Activated naive CD8-positive, alpha-beta T cell (primary cell): ENCODE data around the gene PIERCE2.
"Not testable (repeated sequence)": the region's sequence is repeated elsewhere in the genome, so short reads cannot be mapped to it uniquely, and the experiment has no call there.

Source experiments
- H3K27ac Mint-ChIP-seq: one replicate; pipeline ENCODE4 v1.8.0; 2021; ENCODE audit warnings: mixed read lengths
- H3K27me3 Mint-ChIP-seq: one replicate; pipeline ENCODE4 v1.8.0; 2021; ENCODE audit warnings: mixed read lengths
- H3K36me3 Mint-ChIP-seq: one replicate; pipeline ENCODE4 v1.8.0; 2021; ENCODE audit warnings: mixed read lengths
- H3K4me1 Mint-ChIP-seq: one replicate; pipeline ENCODE4 v1.8.0; 2021; ENCODE audit warnings: low read depth, mixed read lengths
- H3K4me3 Mint-ChIP-seq: one replicate; pipeline ENCODE4 v1.8.0; 2021; ENCODE audit warnings: mild to moderate bottlenecking, mixed read lengths
- H3K9me3 Mint-ChIP-seq: one replicate; pipeline ENCODE4 v1.8.0; 2021; ENCODE audit warnings: low read depth, mixed read lengths

PIERCE2 gene

GRCh38 chr15:55408012-55408928 is at the start of gene PIERCE2, which contains the start of gene CCPG1:
TSS of gene PIERCE2 (plus strand) at chr15:55408495. CDS start at chr15:55408769, 274 bp downstream.
TSS of gene CCPG1 (minus strand) at chr15:55408359. CDS start at chr15:55389424, 18,935 bp downstream.
- Mint-ChIP-seq H3K9me3 (no peaks in the 10 kb centered on the region), H3K4me3 (peak within 1 kb of the TSS; percentile 93), H3K27ac (peak within 1 kb of the TSS; percentile 75), H3K36me3 (no peaks in the 10 kb centered on the region), H3K4me1 (peaks cover 29% of the 10 kb centered on the region), H3K27me3 (no peaks in the 10 kb centered on the region)

DNA sequence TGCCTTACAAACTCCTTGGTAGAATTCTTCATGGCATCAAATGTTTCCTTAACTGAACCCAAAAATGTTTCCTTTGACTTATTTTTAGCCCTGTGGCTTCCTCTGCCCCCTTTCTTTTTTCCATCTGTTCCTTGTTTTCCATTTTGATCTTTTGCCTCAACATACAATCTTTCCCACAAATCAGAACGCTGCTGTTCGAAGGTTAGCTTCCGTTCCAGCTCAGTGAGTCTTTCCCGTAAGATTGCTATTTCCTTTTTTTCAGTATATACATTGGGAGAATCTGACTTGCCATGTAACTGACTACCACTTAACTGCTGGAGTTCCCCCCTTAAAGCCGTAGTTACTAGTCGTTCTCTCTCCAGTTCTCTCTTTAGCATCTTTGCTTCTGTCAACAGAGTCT is 48.0 kb upstream of the PIERCE2 start:
- no peak overlapping the region for H3K4me3 Mint-ChIP-seq
- peaks cover 7% of the 10 kb centered on the region for H3K36me3 Mint-ChIP-seq
- H3K27ac Mint-ChIP-seq, result peak overlapping the region; percentile 35
- no peaks in the 10 kb centered on the region for H3K4me1 Mint-ChIP-seq
- H3K27me3 Mint-ChIP-seq, result no peaks in the 10 kb centered on the region
- no peaks in the 10 kb centered on the region for H3K9me3 Mint-ChIP-seq

DNA sequence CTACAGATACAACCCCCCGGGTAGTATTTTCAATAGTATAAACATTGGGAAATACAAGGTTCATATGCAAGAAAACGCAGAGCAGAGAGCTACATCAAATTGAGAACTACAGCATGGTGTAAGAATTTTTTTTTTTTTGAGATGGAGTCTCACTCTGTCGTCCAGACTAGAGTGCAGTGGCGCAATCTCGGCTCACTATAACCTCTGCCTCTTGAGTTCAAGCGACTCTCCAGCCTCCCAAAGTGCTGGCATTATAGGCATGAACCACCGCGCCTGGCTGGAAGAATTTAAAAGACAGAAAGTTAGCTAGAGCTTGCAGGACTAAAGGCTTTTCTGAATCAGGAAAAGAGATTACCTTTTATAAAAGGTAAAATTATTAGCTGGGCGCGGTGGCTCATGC is 47.2 kb upstream of the PIERCE2 start:
- H3K27me3 Mint-ChIP-seq, result no peaks in the 10 kb centered on the region
- no peak overlapping the region for H3K27ac Mint-ChIP-seq
- no peaks in the 10 kb centered on the region for H3K9me3 Mint-ChIP-seq
- H3K4me3 Mint-ChIP-seq, result no peak overlapping the region
- H3K4me1 Mint-ChIP-seq, result no peaks in the 10 kb centered on the region
- peaks cover 7% of the 10 kb centered on the region for H3K36me3 Mint-ChIP-seq

- Mint-ChIP-seq H3K27me3 (no peaks in the 10 kb centered on the region), H3K36me3 (peaks cover 2% of the 10 kb centered on the region), H3K9me3 (no peaks in the 10 kb centered on the region), H3K4me3 (no peak overlapping the region), H3K4me1 (no peaks in the 10 kb centered on the region), H3K27ac (no peak overlapping the region)
Measured at GRCh38 chr15:55362641-55363040, 45.7 kb upstream of the PIERCE2 start.

GRCh38 chr15:55366981-55367380 is 41.3 kb upstream of the PIERCE2 start:
- Mint-ChIP-seq H3K9me3 (no peaks in the 10 kb centered on the region), H3K4me1 (no peaks in the 10 kb centered on the region), H3K4me3 (no peak overlapping the region), H3K27ac (no peak overlapping the region), H3K27me3 (no peaks in the 10 kb centered on the region), H3K36me3 (peaks cover 2% of the 10 kb centered on the region)

- no peak overlapping the region for H3K27ac Mint-ChIP-seq
Measured at GRCh38 chr15:55372701-55373440, 35.4 kb upstream of the PIERCE2 start.

DNA sequence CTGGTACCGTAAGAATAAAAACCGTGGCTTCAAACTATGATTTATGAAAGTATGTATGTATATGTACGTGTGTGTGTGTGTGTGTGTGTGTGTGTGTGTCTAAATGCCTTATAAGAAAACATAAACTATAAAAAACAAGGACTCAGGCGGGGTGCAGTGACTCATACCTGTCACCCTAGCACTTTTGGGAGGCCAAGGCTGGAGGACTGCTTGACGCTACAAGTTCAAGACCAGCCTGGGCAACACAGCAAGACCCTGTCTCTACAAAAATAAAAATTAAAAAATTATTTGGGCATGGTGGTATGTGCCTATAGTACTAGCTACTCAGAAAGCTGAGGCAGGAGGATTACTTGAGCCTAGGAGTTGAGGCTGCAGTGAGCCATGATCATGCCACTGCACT is 29.2 kb upstream of the PIERCE2 start:
- H3K4me1 Mint-ChIP-seq, result no peaks in the 10 kb centered on the region
- H3K27me3 Mint-ChIP-seq, result no peaks in the 10 kb centered on the region
- peaks cover 17% of the 10 kb centered on the region for H3K36me3 Mint-ChIP-seq
- no peaks in the 10 kb centered on the region for H3K9me3 Mint-ChIP-seq
- no peak overlapping the region for H3K27ac Mint-ChIP-seq
- H3K4me3 Mint-ChIP-seq, result no peak overlapping the region

More at GRCh38 chr15:55372701-55373440, 35.4 kb upstream of the PIERCE2 start:
- H3K36me3 Mint-ChIP-seq, result peaks cover 4% of the 10 kb centered on the region
- no peak overlapping the region for H3K4me3 Mint-ChIP-seq
- H3K4me1 Mint-ChIP-seq, result peaks cover 3% of the 10 kb centered on the region
- no peaks in the 10 kb centered on the region for H3K9me3 Mint-ChIP-seq
- no peaks in the 10 kb centered on the region for H3K27me3 Mint-ChIP-seq

GRCh38 chr15:55381595-55381994 is 26.7 kb upstream of the PIERCE2 start:
- H3K27ac Mint-ChIP-seq, result no peak overlapping the region
- H3K4me1 Mint-ChIP-seq, result no peaks in the 10 kb centered on the region
- H3K9me3 Mint-ChIP-seq, result no peaks in the 10 kb centered on the region
- H3K27me3 Mint-ChIP-seq, result no peaks in the 10 kb centered on the region
- H3K4me3 Mint-ChIP-seq, result no peak overlapping the region
- peaks cover 17% of the 10 kb centered on the region for H3K36me3 Mint-ChIP-seq

- H3K27me3 Mint-ChIP-seq, result no peaks in the 10 kb centered on the region
- H3K27ac Mint-ChIP-seq, result no peak overlapping the region
- H3K36me3 Mint-ChIP-seq, result peaks cover 19% of the 10 kb centered on the region
- no peaks in the 10 kb centered on the region for H3K9me3 Mint-ChIP-seq
- no peak overlapping the region for H3K4me3 Mint-ChIP-seq
- peaks cover 2% of the 10 kb centered on the region for H3K4me1 Mint-ChIP-seq
Measured at GRCh38 chr15:55383687-55384086, 24.6 kb upstream of the PIERCE2 start.

GRCh38 chr15:55387027-55387426 is 21.3 kb upstream of the PIERCE2 start:
- H3K4me3 Mint-ChIP-seq, result no peak overlapping the region
- H3K9me3 Mint-ChIP-seq, result no peaks in the 10 kb centered on the region
- H3K36me3 Mint-ChIP-seq, result peaks cover 18% of the 10 kb centered on the region
- peak overlapping the region; percentile 58 for H3K27ac Mint-ChIP-seq
- no peaks in the 10 kb centered on the region for H3K27me3 Mint-ChIP-seq
- peaks cover 8% of the 10 kb centered on the region for H3K4me1 Mint-ChIP-seq

DNA sequence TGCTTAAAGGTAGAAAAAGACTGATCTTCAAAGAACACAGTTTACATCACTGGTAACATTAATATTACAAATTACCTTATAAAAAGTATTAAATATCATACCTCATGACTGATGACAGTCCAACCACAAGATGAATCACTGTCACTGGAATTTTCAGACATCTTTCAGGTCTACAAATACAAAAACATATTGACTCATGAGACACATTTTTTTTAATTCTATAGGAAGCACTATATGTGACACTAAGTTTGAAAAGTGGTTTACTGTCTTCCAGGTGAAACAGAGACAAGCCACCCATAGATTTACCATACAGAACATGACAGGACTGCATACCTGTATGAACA is 19.1 kb upstream of the PIERCE2 start:
- Mint-ChIP-seq H3K9me3 (no peaks in the 10 kb centered on the region), H3K36me3 (peaks cover 6% of the 10 kb centered on the region), H3K4me3 (no peak overlapping the region), H3K27me3 (no peaks in the 10 kb centered on the region), H3K4me1 (peaks cover 8% of the 10 kb centered on the region), H3K27ac (peak overlapping the region; percentile 41)

GRCh38 chr15:55394694-55395093 is 13.6 kb upstream of the PIERCE2 start:
- no peaks in the 10 kb centered on the region for H3K27me3 Mint-ChIP-seq
- peak overlapping the region; percentile 22 for H3K27ac Mint-ChIP-seq
- H3K4me1 Mint-ChIP-seq, result peaks cover 14% of the 10 kb centered on the region
- H3K36me3 Mint-ChIP-seq, result peaks cover 28% of the 10 kb centered on the region
- no peak overlapping the region for H3K4me3 Mint-ChIP-seq
- H3K9me3 Mint-ChIP-seq, result no peaks in the 10 kb centered on the region

- H3K27me3 Mint-ChIP-seq, result no peaks in the 10 kb centered on the region
- no peak overlapping the region for H3K4me3 Mint-ChIP-seq
- no peak overlapping the region for H3K27ac Mint-ChIP-seq
- H3K4me1 Mint-ChIP-seq, result peaks cover 29% of the 10 kb centered on the region
- peaks cover 31% of the 10 kb centered on the region for H3K36me3 Mint-ChIP-seq
- H3K9me3 Mint-ChIP-seq, result no peaks in the 10 kb centered on the region
Measured at GRCh38 chr15:55398243-55398642, 10.1 kb upstream of the PIERCE2 start.

GRCh38 chr15:55400050-55400449 is 8.2 kb upstream of the PIERCE2 start:
- H3K27me3 Mint-ChIP-seq, H3K4me3 Mint-ChIP-seq, H3K27ac Mint-ChIP-seq, H3K9me3 Mint-ChIP-seq: not testable (repeated sequence)
- Mint-ChIP-seq H3K4me1 (peaks cover 41% of the 10 kb centered on the region), H3K36me3 (peaks cover 24% of the 10 kb centered on the region)

DNA sequence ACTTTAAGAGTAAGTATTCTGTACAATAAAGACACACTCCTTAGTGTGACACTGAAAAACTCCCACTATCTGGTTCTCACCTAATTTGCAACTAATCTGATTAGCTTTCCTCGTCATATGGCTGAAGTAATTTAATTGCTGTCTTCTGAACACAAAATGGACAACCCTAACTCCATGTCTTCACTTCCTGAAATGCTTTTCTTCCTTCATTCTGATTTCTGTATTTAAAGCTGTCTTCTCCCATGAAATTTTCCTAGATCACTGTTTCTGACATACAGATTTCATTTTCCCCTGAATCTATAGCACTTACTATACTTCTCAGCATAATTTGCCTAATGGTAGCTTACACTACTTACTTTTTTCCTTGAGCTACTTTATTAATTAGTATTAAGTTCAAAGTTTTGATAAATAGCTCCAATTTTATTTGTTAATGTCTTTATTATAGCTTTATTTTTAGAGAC is 6.5 kb upstream of the PIERCE2 start:
- no peaks in the 10 kb centered on the region for H3K9me3 Mint-ChIP-seq
- peaks cover 17% of the 10 kb centered on the region for H3K36me3 Mint-ChIP-seq
- no peak overlapping the region for H3K4me3 Mint-ChIP-seq
- H3K4me1 Mint-ChIP-seq, result peaks cover 40% of the 10 kb centered on the region
- no peak overlapping the region for H3K27ac Mint-ChIP-seq
- H3K27me3 Mint-ChIP-seq, result no peaks in the 10 kb centered on the region
